Testis (tissue), 2 donors: ENCODE data around the gene GYS1.
"Not testable (repeated sequence)": the region's sequence is repeated elsewhere in the genome, so short reads cannot be mapped to it uniquely, and the experiment has no call there.

Experiments
- CTCF ChIP-seq, 3 experiments: fragments of 450-650 bp in 2 of 3; fragments of 200-600 bp in 1 of 3; sonication (generic) in 1 of 3; IDR thresholded peaks; one replicate each; pipeline ENCODE4 v1.5.1; 2016 to 2019; ENCODE audit warnings: antibody characterized with exemption in 3 of 3, mild to moderate bottlenecking in 2 of 3, moderate library complexity in 1 of 3
- POLR2A ChIP-seq: fragments of 450-650 bp; IDR thresholded peaks from one replicate; pipeline ENCODE4 v1.6.1; 2017; ENCODE audit warnings: antibody characterized with exemption, mild to moderate bottlenecking, moderate library complexity

GRCh38 chr19:48919271-48919670 lies 73.8 kb downstream of the GYS1 start:
- TF ChIP-seq CTCF (IDR thresholded peaks at IDR 0.05); POLR2A: not testable (repeated sequence)
